ENCODE measurements around the gene ADAMTS12.
"Not testable (repeated sequence)": the region's sequence is repeated elsewhere in the genome, so short reads cannot be mapped to it uniquely, and the experiment has no call there.

Gene ADAMTS12

GRCh38 chr5:33604503-33604902 lies 287.3 kb downstream of the ADAMTS12 start:
- in situ Hi-C loops (cut with HindIII; ENCODE audit: low sequenced_read_pairs): no loop called here

DNA sequence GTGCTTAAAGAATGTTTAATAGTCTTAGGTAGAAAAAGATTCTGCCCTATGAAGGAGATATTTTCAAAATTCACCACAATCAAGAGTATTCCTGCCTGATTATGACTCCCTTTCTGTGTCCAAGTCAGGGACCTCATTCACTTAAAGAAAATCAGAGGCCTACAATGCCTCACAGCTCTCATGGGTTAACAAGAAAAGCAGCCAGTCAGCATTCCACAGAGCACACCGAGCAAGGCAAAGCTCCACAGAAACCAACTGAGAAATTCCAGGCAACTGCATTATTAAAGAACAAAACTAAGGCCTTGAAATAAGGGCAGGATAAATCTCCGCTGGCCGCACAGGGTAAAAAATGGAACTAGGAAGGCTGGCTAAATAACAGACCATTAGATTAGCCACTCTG lies 289.9 kb downstream of the ADAMTS12 start:
- in situ Hi-C loops (cut with HindIII; ENCODE audit: low sequenced_read_pairs): no loop called here

GRCh38 chr5:33595303-33595702 lies 296.5 kb downstream of the ADAMTS12 start:
- in situ Hi-C loops (cut with HindIII; ENCODE audit: low sequenced_read_pairs): no loop called here

- in situ Hi-C loops (cut with HindIII; ENCODE audit: low sequenced_read_pairs): no loop called here
These were observed 297.8 kb downstream of the ADAMTS12 start for GRCh38 chr5:33594006-33594405.

DNA sequence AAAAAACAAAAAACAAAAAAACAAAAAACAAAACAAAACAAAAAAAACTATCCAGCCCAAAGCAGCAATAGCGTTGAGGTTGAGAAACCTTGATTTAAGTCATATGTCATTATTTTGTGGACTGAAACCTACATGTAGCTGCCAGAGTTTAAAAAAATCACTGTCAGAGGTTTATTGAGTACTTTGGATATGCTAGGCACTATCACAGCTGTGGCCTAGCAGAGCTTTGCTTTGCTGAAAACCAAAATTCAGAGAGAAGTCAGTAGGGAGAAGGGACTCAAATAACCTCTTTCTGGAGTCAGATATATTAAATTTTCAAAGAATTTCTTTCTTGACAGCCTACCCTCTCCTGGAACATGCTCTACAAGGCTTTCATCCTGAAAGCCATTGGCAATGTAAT lies 299.5 kb downstream of the ADAMTS12 start:
- in situ Hi-C loops (cut with HindIII; ENCODE audit: low sequenced_read_pairs): no loop called here

DNA sequence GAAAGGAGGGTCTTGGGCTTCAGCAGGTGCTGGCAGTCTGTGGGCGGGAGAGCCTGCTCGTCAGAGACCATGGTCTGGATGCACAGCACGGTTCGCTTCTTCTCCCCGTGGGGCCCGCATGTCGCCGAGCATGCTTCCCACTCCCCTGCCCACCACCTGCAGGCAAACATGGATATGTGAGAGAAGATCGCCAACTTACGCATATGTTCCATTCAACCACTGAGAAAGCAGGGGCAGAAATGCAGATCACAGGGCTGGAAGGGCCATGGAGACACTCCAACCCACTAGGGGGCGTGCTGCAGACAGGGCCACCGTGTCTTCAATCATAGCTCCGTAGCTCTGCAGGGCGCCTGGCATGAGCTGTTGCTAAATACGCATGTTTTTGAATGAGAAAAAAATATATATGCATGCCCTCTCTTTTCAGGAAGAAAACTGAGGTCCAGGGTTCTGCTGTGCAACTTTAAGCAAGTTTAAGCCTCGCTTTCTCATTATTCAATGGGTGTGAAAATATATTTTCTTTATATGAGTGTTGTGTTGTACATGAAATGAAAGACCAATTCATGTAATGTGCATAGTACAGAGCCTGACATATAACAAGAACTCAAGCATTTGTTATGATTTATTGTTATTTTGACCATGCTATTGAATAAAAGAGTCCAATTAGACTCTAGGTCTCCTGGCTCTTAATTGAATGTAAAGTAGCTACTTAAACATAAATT lies 303.0 kb downstream of the ADAMTS12 start:
- in situ Hi-C loops (cut with HindIII; ENCODE audit: low sequenced_read_pairs): no loop called here

- in situ Hi-C loops (cut with HindIII; ENCODE audit: low sequenced_read_pairs): no loop called here
These were observed 308.5 kb downstream of the ADAMTS12 start for GRCh38 chr5:33583332-33583731.

- in situ Hi-C loops (cut with HindIII; ENCODE audit: low sequenced_read_pairs): no loop called here
These were observed 309.4 kb downstream of the ADAMTS12 start for GRCh38 chr5:33582417-33582816.

DNA sequence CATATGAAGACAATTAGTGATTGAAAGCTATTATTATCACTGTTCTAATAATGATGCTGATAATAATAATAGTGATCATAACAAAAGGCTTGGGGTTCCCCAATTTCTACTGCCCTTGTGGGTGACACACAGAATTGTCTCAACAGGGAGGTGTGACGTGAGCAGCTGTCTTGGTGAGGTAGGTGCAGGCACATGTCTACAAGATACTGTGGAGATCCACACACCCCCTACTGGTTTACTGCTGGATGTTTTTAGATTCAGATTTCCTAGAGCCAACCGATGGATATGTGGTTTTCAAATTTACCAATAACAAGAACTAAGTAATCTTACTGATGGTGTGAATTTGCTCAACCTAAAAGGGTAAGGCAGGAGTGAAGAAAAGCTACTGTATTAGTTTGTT lies 312.0 kb downstream of the ADAMTS12 start:
- in situ Hi-C loops (cut with HindIII; ENCODE audit: low sequenced_read_pairs): no loop called here

- in situ Hi-C loops (cut with HindIII; ENCODE audit: low sequenced_read_pairs): no loop called here
These were observed 312.6 kb downstream of the ADAMTS12 start for GRCh38 chr5:33579152-33579551.

- in situ Hi-C loops (cut with HindIII; ENCODE audit: low sequenced_read_pairs): no loop called here
These were observed 314.8 kb downstream of the ADAMTS12 start for GRCh38 chr5:33576726-33577590.

- in situ Hi-C loops (cut with HindIII; ENCODE audit: low sequenced_read_pairs): no loop called here
These were observed 326.5 kb downstream of the ADAMTS12 start for GRCh38 chr5:33565324-33565723.

- in situ Hi-C loops (cut with HindIII; ENCODE audit: low sequenced_read_pairs): no loop called here
These were observed 327.5 kb downstream of the ADAMTS12 start for GRCh38 chr5:33563983-33564908.

DNA sequence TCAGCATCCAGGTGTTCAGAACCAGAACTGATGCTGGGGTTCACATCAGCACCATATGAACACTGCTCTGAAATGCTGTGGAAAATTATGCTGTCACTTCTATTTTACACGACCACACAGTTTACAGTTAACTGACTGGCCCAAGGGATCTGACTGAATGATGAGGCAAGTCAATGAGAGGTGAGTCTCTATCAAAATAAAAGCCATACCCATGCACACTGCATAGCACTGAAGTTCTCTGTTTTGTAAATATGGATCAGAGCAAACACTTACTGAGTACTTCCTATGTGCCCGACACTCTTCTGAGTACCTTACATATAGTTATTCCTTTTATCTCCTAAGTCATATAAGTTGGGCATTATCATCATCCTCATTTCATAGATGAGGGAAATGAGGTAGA lies 328.3 kb downstream of the ADAMTS12 start:
- in situ Hi-C loops (cut with HindIII; ENCODE audit: low sequenced_read_pairs): no loop called here

DNA sequence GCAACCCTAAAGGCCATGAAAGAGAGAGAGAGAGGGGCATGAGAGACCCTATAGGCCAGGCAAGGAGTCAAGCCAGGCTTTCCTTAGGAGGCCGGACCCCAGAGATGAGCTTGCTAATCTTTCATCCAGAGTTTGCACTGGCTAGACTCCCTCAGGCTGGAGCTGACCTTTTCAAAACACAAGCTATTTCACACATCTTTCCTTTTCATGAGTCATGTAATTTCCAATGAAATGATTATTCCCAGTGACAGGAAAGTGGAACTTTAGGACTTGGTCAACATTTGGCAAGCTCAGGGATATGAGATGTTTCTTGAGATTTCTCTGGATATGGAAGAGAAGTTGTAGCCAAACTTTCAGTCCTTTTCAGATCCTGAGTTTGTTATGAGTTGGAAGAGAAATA lies 333.3 kb downstream of the ADAMTS12 start:
- in situ Hi-C loops (cut with HindIII; ENCODE audit: low sequenced_read_pairs): no loop called here

DNA sequence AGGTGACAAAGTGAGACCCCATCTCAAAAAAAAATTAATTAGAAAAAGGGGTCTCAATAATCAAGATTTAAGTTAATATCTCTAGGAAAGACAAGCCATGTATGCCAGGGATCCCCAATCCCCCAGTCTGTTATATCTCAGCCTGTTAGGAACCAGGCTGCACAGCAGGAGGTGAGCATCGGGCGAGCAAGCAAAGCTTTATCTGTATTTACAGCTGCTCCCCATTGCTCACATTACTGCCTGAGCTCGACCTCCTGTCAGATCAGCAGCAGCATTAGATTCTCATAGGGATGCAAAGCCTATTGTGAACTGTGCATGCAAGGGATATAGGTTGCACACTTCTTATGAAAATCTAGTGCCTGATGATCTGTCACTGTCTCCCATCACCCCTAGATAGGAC lies 334.2 kb downstream of the ADAMTS12 start:
- in situ Hi-C loops (cut with HindIII; ENCODE audit: low sequenced_read_pairs): no loop called here

GRCh38 chr5:33556330-33557328 lies 335.2 kb downstream of the ADAMTS12 start:
- in situ Hi-C loops (cut with HindIII; ENCODE audit: low sequenced_read_pairs): no loop called here

DNA sequence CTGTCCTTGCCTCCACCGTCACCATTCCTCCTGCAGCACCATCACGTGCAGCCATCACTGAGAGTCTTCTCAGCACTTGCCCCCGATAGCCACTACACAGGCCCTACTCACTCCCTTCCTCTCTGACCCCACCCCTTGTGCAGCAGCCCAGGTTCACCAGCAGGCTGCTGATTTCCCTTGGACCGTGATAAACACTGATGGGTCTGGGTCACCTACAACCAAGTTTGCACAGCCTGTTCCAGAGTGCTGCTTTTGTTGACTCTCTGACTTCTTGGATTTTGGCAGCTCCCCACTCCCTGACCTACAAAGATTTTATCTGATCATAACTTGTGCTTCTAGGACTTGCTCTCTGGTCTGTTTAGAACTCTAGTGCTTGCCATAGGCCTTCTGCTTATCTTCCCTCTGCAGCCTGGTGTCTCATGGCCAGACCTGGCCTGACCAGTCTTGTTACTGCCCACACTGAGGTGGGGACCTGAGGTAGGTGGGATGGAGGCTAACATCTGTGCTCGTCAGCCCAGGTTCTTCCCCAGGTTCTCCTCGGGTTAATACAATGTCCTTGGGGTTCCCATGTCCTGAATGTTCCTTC lies 341.7 kb downstream of the ADAMTS12 start:
- in situ Hi-C loops (cut with HindIII; ENCODE audit: low sequenced_read_pairs): no loop called here

DNA sequence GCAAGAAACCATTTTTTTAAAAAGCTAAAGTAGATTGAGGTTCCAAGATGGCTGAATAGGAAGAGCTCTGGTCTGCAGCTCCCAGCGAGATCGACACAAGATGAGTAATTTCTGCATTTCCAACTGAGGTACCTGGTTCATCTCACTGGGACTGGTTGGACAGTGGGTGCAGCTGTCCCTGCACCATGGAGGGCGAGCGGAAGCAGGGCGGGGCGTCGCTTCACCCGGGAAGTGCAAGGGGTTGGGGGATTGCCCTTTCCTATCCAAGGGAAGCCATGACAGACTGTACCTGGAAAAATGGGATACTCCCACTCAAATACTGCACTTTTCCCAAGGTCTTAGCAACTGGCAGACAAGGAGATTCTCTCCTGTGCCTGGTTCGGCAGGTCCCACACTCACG lies 352.0 kb downstream of the ADAMTS12 start:
- in situ Hi-C loops (cut with HindIII; ENCODE audit: low sequenced_read_pairs): not testable (repeated sequence)

DNA sequence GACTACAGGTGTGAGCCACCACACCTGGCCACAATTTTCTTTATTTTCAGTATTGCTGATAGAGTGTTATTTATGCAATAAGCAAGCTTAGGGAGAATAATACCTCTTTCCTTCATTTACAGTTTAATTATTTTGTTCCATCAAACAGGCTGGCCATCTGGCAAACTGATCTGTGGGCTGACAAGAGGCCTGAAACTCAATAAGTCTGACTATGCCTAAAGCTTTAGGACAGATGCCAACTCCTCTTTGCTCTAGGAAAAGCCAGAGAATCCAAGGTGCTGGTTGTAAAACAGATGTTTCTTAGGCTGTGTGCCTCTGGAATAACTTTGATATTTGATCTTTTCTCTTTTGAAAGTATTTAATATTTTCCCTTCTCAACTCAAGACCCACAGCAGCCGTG lies 352.6 kb downstream of the ADAMTS12 start:
- in situ Hi-C loops (cut with HindIII; ENCODE audit: low sequenced_read_pairs): no loop called here
